Midbrain (tissue), 1 donor: ENCODE data around the gene GARIN1A.
"Not testable (repeated sequence)": the region's sequence is repeated elsewhere in the genome, so short reads cannot be mapped to it uniquely, and the experiment has no call there.

Source experiments
- DNase-seq: peaks from one replicate; lab custom pipeline; 2025; lab: John Stamatoyannopoulos, UW

The GARIN1A gene

DNA sequence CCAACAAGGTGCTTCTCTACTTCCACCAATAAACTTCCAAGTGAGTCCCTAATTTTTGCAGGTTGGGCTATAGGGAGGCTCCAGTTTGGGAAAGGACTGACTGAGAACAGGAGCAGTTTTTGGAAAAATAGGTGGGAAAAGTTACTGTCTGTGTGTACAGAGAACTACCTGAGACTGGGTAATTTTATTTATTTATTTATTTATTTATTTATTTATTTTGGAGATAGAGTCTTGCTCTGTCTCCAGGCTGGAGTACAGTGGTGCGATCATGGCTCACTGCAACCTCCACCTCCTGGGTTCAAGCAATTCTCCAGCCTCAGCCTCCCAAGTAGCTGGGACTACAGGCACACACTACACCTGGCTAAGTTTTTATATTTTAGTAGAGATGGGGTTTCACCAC, 11.2 kb downstream of the GARIN1A start:
- not testable (repeated sequence) for DNase-seq

DNA sequence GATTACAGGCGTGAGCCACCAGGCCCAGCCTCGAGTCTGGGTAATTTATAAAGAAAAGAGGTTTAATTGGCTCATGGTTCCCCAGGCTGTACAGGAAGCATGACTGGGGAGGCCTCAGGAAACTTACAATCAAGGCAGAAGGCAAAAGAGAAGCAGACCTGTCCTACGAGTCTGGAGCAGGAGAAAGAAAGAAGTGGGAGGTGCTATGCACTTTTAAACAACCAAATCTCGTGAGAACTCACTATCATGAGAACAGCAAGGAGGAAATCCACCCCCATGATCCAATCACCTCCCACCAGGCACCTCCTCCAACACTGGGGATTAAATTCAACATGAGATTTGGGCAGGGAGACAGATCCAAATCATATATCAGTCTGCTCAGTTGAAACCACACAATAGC, 11.6 kb downstream of the GARIN1A start:
- DNase-seq, result not testable (repeated sequence)

DNA sequence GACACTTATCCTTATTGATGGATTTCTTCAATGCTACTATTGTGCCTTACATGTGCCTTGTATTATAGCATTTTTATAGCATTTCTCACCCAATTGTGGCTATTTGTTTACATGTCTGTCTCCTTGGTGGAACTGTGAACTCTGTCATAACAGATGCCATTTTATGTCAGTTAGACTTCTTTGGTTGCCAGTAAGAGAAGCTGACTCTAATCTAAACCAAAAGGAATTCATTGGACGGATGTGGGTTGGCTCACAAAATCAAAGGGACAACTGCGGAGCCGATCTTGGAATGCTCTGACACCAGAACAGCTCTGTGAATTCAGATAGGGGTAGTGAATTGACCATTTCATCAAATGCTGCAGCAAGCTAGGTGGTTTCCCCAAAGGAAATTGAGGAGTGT, 15.0 kb downstream of the GARIN1A start:
- no peak for DNase-seq

DNA sequence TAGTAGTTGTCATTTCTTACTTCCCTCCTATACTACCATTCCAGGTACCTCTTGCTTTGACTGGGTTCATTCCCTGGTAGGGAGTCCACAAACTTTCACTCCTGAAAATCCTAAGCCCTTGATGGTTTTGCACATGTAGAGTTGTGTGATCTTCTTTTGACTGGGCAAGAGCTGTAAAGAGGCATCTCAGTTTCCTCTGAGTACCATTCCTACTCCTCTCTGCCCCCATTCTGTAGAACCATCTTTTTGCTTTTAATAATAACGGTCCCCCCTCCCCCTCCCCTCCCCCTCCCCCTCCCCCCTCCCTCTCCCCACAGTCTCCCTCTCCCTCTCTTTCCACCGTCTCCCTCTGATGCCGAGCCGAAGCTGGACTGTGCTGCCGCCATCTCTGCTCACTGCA, 16.4 kb downstream of the GARIN1A start:
- DNase-seq, result no peak

- not testable (repeated sequence) for DNase-seq
Observed at GRCh38 chr7:128689161-128689935, 17.3 kb downstream of the GARIN1A start.

GRCh38 chr7:128691227-128691626, 19.1 kb downstream of the GARIN1A start:
- no peak for DNase-seq

- DNase-seq, result no peak
Observed at GRCh38 chr7:128692623-128693270, 20.7 kb downstream of the GARIN1A start.

DNA sequence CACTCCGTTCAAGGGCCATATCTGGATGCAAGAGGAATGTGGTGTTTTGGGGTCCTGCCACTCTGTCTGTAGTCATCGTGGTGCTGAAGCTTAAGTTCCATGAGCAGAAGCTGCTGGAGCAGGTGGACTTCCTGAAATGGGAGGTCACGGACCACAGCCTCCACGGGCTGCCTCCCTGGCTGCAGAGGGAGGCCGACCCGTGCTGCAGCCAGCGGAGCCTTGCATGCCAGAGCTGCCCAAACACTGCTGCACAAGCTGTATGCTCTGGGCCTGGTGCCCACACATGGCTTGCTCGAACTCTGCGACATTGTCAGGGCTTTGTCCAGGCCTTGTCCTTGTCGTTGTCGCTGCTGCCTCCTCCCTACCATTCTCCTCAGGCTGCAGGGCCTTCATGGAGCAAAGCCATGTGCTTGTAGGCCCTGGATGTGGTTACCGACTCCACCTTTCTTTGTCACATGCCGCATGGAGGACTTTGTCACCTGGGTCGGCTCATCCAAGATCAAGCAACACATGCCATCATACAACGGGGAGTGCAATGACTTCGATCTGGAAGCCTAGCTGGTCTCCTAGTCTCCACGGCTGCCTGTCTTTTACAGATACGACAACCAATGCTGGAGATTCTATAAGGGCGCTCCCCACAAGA, 21.4 kb downstream of the GARIN1A start:
- DNase-seq, result no peak

DNA sequence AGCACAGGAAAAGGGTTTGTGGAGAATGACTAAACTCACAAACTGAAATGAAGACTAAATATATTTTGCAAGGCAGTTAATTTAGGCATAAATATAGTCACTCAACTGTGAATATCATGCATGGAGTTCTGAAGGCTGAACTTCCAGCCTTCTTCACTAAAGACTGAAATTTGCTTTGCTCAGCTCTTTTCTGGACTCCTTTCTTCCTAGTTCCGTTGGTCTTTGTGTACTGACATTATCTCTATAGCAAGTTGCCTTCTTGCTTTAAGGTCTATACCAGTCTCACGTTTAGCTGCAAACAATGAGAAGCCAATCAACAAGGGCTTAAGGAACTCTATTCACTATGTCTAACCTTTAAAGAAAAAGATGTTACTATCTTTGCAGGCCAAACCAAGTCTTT, 22.6 kb downstream of the GARIN1A start:
- no peak for DNase-seq

- DNase-seq, result no peak
Observed at GRCh38 chr7:128697302-128697905, 25.3 kb downstream of the GARIN1A start.

DNA sequence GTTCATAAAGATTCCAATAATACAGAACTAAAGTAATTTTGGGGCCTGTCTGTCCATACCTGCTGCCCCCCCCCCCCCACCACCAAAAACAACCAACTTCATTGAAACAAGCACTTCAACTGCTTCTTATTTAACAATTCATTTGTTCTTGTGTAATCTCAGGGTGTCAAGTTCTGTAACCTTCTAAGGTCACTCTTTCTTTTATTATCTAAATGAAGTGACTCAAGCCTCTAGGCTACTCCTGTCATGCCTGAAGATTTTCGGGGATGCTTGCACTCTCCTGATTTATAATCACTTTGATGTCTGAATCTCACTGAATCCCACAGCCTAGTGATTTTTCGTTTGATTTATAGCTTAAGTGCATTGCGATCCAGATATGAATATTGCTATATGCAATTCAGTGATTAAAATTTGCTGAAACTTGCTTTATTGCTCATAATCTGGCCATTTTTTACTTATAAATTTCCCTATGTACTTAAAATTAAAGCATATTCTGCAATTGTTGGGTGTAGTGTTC, 27.2 kb downstream of the GARIN1A start:
- DNase-seq, result no peak

DNA sequence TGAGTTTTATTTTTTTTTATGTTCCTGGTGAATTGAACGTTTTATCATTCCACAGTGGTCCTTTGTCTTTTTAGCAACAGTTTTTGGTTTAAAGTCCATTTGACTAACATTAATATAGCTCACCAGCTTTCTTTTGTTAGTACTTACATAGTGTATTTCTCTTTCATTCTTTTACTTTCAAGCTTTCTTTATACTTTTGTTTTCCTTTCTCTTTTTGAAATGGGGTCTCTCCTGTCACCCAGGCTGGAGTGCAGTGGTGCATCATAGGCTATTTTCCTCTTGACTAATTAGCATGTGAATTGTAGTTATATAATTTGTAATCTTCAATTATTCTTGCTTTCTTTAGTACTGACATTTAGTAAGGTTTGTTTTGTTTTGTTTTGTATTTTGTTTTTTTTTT, 27.8 kb downstream of the GARIN1A start:
- no peak for DNase-seq

GRCh38 chr7:128701062-128701785, 29.1 kb downstream of the GARIN1A start:
- DNase-seq, result no peak

DNA sequence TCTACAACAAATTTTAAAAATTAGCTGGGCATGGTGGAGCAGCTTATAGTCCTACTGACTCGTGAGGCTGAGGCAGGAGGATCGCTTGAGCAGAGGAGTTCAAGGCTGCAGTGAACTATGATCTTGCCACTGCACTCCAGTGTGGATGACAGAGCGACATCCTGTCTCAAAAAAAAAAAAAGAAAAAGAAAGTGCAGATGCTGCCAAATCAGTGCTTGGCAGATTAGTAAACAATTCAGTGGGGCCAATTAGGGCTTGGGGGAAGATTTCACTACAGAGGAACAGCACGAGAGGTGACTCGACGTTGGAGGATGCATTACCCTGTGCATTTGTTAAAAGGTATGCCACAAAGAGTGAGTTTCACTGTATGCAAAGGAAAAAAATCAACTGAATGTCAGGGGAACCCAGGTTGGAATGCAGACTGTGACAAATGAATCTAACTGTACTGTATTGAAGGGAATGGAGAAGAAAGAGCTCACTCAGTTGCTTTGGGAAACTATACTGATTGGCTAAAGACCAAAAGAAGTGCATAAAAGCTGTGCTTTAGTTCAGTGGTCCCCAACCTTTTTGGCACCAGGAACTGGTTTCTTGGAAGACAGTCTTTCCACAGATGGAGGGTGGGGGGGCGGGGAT, 31.6 kb downstream of the GARIN1A start:
- no peak for DNase-seq

GRCh38 chr7:128705891-128706333, 33.8 kb downstream of the GARIN1A start:
- no peak for DNase-seq

- no peak for DNase-seq
Observed at GRCh38 chr7:128707752-128708151, 35.7 kb downstream of the GARIN1A start.

GRCh38 chr7:128708235-128708634, 36.1 kb downstream of the GARIN1A start:
- no peak for DNase-seq

DNA sequence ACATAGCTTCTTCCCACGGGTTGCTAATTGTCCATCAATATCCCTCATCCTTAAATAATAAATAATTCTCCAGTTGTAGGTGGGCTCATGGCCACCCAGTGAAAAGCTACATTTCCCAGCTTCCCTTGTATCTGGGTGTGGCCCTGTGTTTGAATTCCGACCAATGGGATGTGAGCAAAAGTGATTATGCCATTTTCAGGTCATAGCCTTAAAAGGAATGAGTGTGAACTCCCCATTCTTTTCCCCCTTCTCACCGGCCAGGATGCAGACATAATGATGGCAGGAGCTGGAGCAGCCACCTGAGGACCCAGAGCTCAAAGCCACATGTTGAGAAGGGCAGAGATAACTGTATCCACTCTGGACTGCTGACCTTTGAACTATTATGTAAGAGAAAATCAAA, 36.7 kb downstream of the GARIN1A start:
- no peak for DNase-seq

- DNase-seq, result no peak
Observed at GRCh38 chr7:128710481-128710880, 38.4 kb downstream of the GARIN1A start.

GRCh38 chr7:128713794-128714193, 41.7 kb downstream of the GARIN1A start:
- DNase-seq, result no peak
